SJSA1 (cell line): ENCODE data around the gene EFNA2. TPM values are rescaled to one million over a fixed set of nuclear protein-coding genes. Genes with fewer than 3 reads are reported as not detected.
"Not testable (repeated sequence)": the region's sequence is repeated elsewhere in the genome, so short reads cannot be mapped to it uniquely, and the experiment has no call there.

Experiments used
- DNase-seq, 2 experiments: peaks; one replicate each; pipeline ENCODE4 v3.0.0-alpha.2; 2015 to 2020; ENCODE audit warnings: low spot score in 2 of 2, low read depth in 1 of 2
- H3K27ac ChIP-seq: fragments of 250-450 bp; sonication (Bioruptor Pico); 2 replicates; pipeline ENCODE4 v1.5.1; 2020; ENCODE audit warnings: mild to moderate bottlenecking, moderate library complexity
- H3K27me3 ChIP-seq: fragments of 250-450 bp; sonication (Bioruptor Pico); replicated peaks from 2 replicates; pipeline ENCODE4 v1.5.1; 2020; ENCODE audit warnings: mild to moderate bottlenecking, moderate library complexity
- H3K36me3 ChIP-seq: fragments of 250-450 bp; sonication (Bioruptor Pico); 2 replicates; pipeline ENCODE4 v1.5.1; 2020; ENCODE audit warnings: mild to moderate bottlenecking
- H3K4me1 ChIP-seq: fragments of 250-450 bp; sonication (Bioruptor Pico); replicated peaks from 2 replicates; pipeline ENCODE4 v1.6.1; 2021; ENCODE audit warnings: mild to moderate bottlenecking
- H3K4me3 ChIP-seq: fragments of 250-450 bp; sonication (Bioruptor Pico); 2 replicates; pipeline ENCODE4 v1.5.1; 2020; ENCODE audit warnings: mild to moderate bottlenecking
- H3K9me3 ChIP-seq: fragments of 250-450 bp; sonication (Bioruptor Pico); replicated peaks from 2 replicates; pipeline ENCODE4 v1.5.1; 2020; ENCODE audit warnings: mild to moderate bottlenecking
- total RNA-seq: library from RNA; depleted of rRNA; stranded (reverse); fragments of >200 nt; shearing (Covaris generic); gene quantifications from 2 replicates; pipeline ENCODE4 v1.2.3, GENCODE V29; 2014

The EFNA2 gene
- total RNA-seq, 1 experiment from 2014 or later = not detected

GRCh38 chr19:1292419-1293151, 6.9 kb downstream of the EFNA2 start:
- peaks cover 57% of the 10 kb centered on the region for H3K27me3 ChIP-seq
- H3K36me3 ChIP-seq = no peaks in the 10 kb centered on the region
- H3K4me1 ChIP-seq = peaks cover 9% of the 10 kb centered on the region; the same call in 1 of the 2 replicates
- H3K9me3 ChIP-seq = no peaks in the 10 kb centered on the region
- H3K4me3 ChIP-seq = no peak overlapping the region
- no peak overlapping the region for H3K27ac ChIP-seq
- DNase-seq = no peak

- Histone ChIP-seq H3K4me1 (peaks cover 4% of the 10 kb centered on the region; the same call in 1 of the 2 replicates), H3K27ac (no peak overlapping the region), H3K27me3 (peaks cover 43% of the 10 kb centered on the region), H3K36me3 (no peaks in the 10 kb centered on the region), H3K9me3 (no peaks in the 10 kb centered on the region), H3K4me3 (no peak overlapping the region)
- no peak for DNase-seq
Measured at GRCh38 chr19:1293782-1294604, 8.3 kb downstream of the EFNA2 start.

- no peaks in the 10 kb centered on the region for H3K9me3 ChIP-seq
- no peak overlapping the region for H3K27ac ChIP-seq
- H3K4me3 ChIP-seq = no peak overlapping the region
- no peaks in the 10 kb centered on the region for H3K36me3 ChIP-seq
- no peak for DNase-seq
- peaks cover 4% of the 10 kb centered on the region; the same call in 1 of the 2 replicates for H3K4me1 ChIP-seq
- peaks cover 36% of the 10 kb centered on the region for H3K27me3 ChIP-seq
Measured at GRCh38 chr19:1294688-1295087, 9.0 kb downstream of the EFNA2 start.

- no peak overlapping the region for H3K4me3 ChIP-seq
- peaks cover 4% of the 10 kb centered on the region; the same call in 1 of the 2 replicates for H3K4me1 ChIP-seq
- H3K27me3 ChIP-seq = peaks cover 29% of the 10 kb centered on the region
- no peaks in the 10 kb centered on the region for H3K9me3 ChIP-seq
- H3K27ac ChIP-seq = no peak overlapping the region
- DNase-seq = no peak
- H3K36me3 ChIP-seq = no peaks in the 10 kb centered on the region
Measured at GRCh38 chr19:1295169-1296012, 9.7 kb downstream of the EFNA2 start.

GRCh38 chr19:1296078-1296477, 10.4 kb downstream of the EFNA2 start:
- Histone ChIP-seq H3K4me1 (no peaks in the 10 kb centered on the region), H3K27ac (no peak overlapping the region), H3K4me3 (no peak overlapping the region), H3K27me3 (peaks cover 22% of the 10 kb centered on the region), H3K9me3 (no peaks in the 10 kb centered on the region), H3K36me3 (no peaks in the 10 kb centered on the region)
- DNase-seq = no peak

GRCh38 chr19:1296575-1297271, 11.1 kb downstream of the EFNA2 start:
- no peaks in the 10 kb centered on the region for H3K36me3 ChIP-seq
- H3K4me1 ChIP-seq = no peaks in the 10 kb centered on the region
- DNase-seq = no peak
- no peak overlapping the region for H3K27ac ChIP-seq
- peaks cover 16% of the 10 kb centered on the region for H3K27me3 ChIP-seq
- no peak overlapping the region for H3K4me3 ChIP-seq
- no peaks in the 10 kb centered on the region for H3K9me3 ChIP-seq

- no peaks in the 10 kb centered on the region for H3K4me1 ChIP-seq
Measured at GRCh38 chr19:1298235-1298634, 12.6 kb downstream of the EFNA2 start.

DNA sequence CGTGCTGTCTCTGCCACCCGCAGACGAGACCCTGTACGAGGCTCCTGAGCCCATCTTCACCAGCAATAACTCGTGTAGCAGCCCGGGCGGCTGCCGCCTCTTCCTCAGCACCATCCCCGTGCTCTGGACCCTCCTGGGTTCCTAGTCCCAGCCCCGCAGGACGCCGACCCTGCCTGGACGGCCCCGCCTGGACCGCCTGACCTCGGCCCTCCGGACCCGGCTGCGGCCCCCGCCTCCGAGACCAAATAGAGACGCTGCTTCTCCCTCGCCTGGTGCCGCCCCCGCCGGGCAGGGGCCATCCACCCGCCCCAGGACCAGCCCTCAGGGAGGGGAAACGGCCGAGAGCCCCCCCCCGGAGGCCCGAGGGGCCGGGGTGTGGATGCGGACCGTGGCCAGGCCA, 14.1 kb downstream of the EFNA2 start:
- Histone ChIP-seq H3K4me3 (no peak overlapping the region), H3K36me3 (no peaks in the 10 kb centered on the region), H3K9me3 (no peaks in the 10 kb centered on the region), H3K4me1 (no peaks in the 10 kb centered on the region), H3K27me3 (no peaks in the 10 kb centered on the region), H3K27ac (no peak overlapping the region)
- no peak for DNase-seq

More at GRCh38 chr19:1298235-1298634, 12.6 kb downstream of the EFNA2 start:
- H3K36me3 ChIP-seq = no peaks in the 10 kb centered on the region
- no peak for DNase-seq
- peaks cover 3% of the 10 kb centered on the region; the same call in 1 of the 2 replicates for H3K27me3 ChIP-seq
- no peak overlapping the region for H3K4me3 ChIP-seq
- no peak overlapping the region for H3K27ac ChIP-seq
- H3K9me3 ChIP-seq = no peaks in the 10 kb centered on the region

GRCh38 chr19:1300744-1301490, 15.2 kb downstream of the EFNA2 start:
- Histone ChIP-seq H3K36me3 (no peaks in the 10 kb centered on the region), H3K27ac (no peak overlapping the region), H3K4me3 (no peak overlapping the region), H3K27me3 (no peaks in the 10 kb centered on the region), H3K4me1 (no peaks in the 10 kb centered on the region), H3K9me3 (no peaks in the 10 kb centered on the region)
- DNase-seq = no peak

GRCh38 chr19:1302533-1303239, 17.0 kb downstream of the EFNA2 start:
- no peak for DNase-seq
- Histone ChIP-seq H3K4me1 (no peaks in the 10 kb centered on the region), H3K27me3 (no peaks in the 10 kb centered on the region), H3K4me3 (no peak overlapping the region), H3K9me3 (no peaks in the 10 kb centered on the region), H3K36me3 (no peaks in the 10 kb centered on the region), H3K27ac (no peak overlapping the region)

- Histone ChIP-seq H3K9me3 (no peaks in the 10 kb centered on the region), H3K27ac (no peak overlapping the region), H3K4me3 (no peak overlapping the region), H3K36me3 (no peaks in the 10 kb centered on the region), H3K27me3 (no peaks in the 10 kb centered on the region; the same call in 1 of the 2 replicates), H3K4me1 (no peaks in the 10 kb centered on the region)
- no peak for DNase-seq
Measured at GRCh38 chr19:1304197-1304924, 18.7 kb downstream of the EFNA2 start.

DNA sequence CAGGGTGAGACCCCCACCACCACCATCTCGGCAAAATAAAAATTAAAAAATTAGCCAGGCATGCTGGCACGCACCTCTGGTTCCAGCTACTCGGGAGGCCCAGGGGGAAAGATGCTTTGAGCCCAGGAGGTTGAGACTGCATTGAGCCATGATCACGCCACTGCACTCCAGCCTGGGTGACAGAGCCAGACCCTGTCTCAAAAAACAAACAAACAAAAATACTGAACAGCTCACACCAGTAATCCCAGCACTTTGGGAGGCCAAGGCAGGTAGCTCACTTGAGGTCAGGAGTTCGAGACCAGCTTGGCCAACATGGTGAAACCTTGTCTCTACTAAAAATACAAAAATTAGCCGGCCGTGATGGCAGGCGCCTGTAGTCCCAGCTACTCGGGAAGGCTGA, 19.7 kb downstream of the EFNA2 start:
- H3K27me3 ChIP-seq, H3K36me3 ChIP-seq, H3K4me1 ChIP-seq, H3K4me3 ChIP-seq, H3K9me3 ChIP-seq, H3K27ac ChIP-seq, DNase-seq: not testable (repeated sequence)
